A673 (cell line): ENCODE results near the gene SAP30L. TPM values are rescaled to one million over a fixed set of nuclear protein-coding genes. Genes with fewer than 3 reads are reported as not detected.
A peak's percentile ranks its signal among the peaks of the same experiment; 100 is the strongest.

Source experiments
- BruUV-seq: library from RNA; stranded (reverse); fragments of 400-500 nt; replicated peaks from 2 replicates; lab custom pipeline; 2021; lab: Mats Ljungman, UMichigan
- CTCF ChIA-PET: fragments of 300-600 bp; sonication (Branson Sonifier 250); formaldehyde crosslinking; loops from one replicate; lab custom pipeline; 2022; ENCODE audit warnings: antibody characterized with exemption; lab: Charles Lee
- POLR2A ChIA-PET: fragments of 300-600 bp; sonication (Branson Sonifier 250); formaldehyde crosslinking; loops from one replicate; lab custom pipeline; 2022; ENCODE audit warnings: antibody characterized with exemption; ENCODE audit not compliant: low non-redundant PET; lab: Charles Lee
- DNase-seq: peaks from one replicate; pipeline ENCODE4 v3.0.0-alpha.2; 2015; ENCODE audit warnings: low spot score
- H3K27ac ChIP-seq: fragments of 200-600 bp; sonication (generic); 2 replicates; pipeline ENCODE4 v1.5.1; 2016; ENCODE audit warnings: mixed run types, low read depth, mild to moderate bottlenecking, mixed read lengths, antibody characterized with exemption, low read length; ENCODE audit not compliant: poor library complexity, severe bottlenecking
- H3K27me3 ChIP-seq: fragments of 200-600 bp; sonication (generic); replicated peaks from 2 replicates; pipeline ENCODE4 v1.6.1; 2017; ENCODE audit warnings: mixed run types, low read depth, mild to moderate bottlenecking, mixed read lengths, antibody characterized with exemption, low read length; ENCODE audit not compliant: insufficient read depth, poor library complexity
- H3K36me3 ChIP-seq: fragments of 200-600 bp; sonication (generic); 2 replicates; pipeline ENCODE4 v1.6.1; 2016; ENCODE audit warnings: mixed run types, mild to moderate bottlenecking, mixed read lengths, antibody characterized with exemption, low read length; ENCODE audit not compliant: insufficient read depth, poor library complexity, severe bottlenecking
- H3K4me1 ChIP-seq: fragments of 200-600 bp; sonication (generic); 2 replicates; pipeline ENCODE4 v1.6.1; 2017; ENCODE audit warnings: mixed run types, mild to moderate bottlenecking, mixed read lengths, antibody characterized with exemption, low read length; ENCODE audit not compliant: insufficient read depth, poor library complexity, severe bottlenecking
- H3K4me3 ChIP-seq: fragments of 200-600 bp; sonication (generic); 2 replicates; pipeline ENCODE4 v1.5.1; 2016; ENCODE audit warnings: low read depth, mixed run types, mild to moderate bottlenecking, mixed read lengths, low read length; ENCODE audit not compliant: poor library complexity, severe bottlenecking
- H3K9me3 ChIP-seq: fragments of 200-600 bp; sonication (generic); 2 replicates; pipeline ENCODE4 v1.6.1; 2016; ENCODE audit warnings: mixed run types, low read depth, mild to moderate bottlenecking, mixed read lengths, antibody characterized with exemption, low read length; ENCODE audit not compliant: poor library complexity, severe bottlenecking
- EZH2 ChIP-seq: fragments of 200-600 bp; sonication (generic); IDR thresholded peaks from 2 replicates; pipeline ENCODE4 v1.6.1; 2017; ENCODE audit warnings: borderline replicate concordance, low read depth, mild to moderate bottlenecking, mixed read lengths, antibody characterized with exemption, low read length; ENCODE audit not compliant: poor library complexity, severe bottlenecking
- intact Hi-C: fragments of 100-400 bp; cut with micrococcal nuclease; formaldehyde crosslinking; loops from one replicate; pipeline ENCODE4 v1.10.0; 2022; ENCODE audit not compliant: unreplicated experiment
- total RNA-seq: library from RNA; stranded (reverse); gene quantifications from 2 replicates; pipeline ENCODE4 v1.2.3, GENCODE V29; 2021
- TF ChIP-seq, protein P1 (sequence below): fragments of 300-800, 200-600 bp; sonication (generic); conservative IDR thresholded peaks from 2 replicates; pipeline ENCODE4 v1.5.1; 2017; ENCODE audit warnings: low read depth, mild to moderate bottlenecking, antibody characterized with exemption, low read length, moderate library complexity, mixed read lengths

Gene SAP30L
- total RNA-seq, 1 experiment from 2014 or later, result 29.2 TPM

- Histone ChIP-seq H3K27me3 (no peaks in the 10 kb centered on the region), H3K4me1 (peaks cover 15% of the 10 kb centered on the region), H3K36me3 (no peaks in the 10 kb centered on the region), H3K27ac (no peak overlapping the region), H3K4me3 (no peak overlapping the region), H3K9me3 (no peaks in the 10 kb centered on the region)
- POLR2A ChIA-PET, result no interaction called here
- BruUV-seq, result no TSS peak
- CTCF ChIA-PET, result no interaction called here
- DNase-seq, result no peak
- intact Hi-C loops, result no loop called here
- TF ChIP-seq EZH2, result no peak
- TF ChIP-seq, protein P1, sequence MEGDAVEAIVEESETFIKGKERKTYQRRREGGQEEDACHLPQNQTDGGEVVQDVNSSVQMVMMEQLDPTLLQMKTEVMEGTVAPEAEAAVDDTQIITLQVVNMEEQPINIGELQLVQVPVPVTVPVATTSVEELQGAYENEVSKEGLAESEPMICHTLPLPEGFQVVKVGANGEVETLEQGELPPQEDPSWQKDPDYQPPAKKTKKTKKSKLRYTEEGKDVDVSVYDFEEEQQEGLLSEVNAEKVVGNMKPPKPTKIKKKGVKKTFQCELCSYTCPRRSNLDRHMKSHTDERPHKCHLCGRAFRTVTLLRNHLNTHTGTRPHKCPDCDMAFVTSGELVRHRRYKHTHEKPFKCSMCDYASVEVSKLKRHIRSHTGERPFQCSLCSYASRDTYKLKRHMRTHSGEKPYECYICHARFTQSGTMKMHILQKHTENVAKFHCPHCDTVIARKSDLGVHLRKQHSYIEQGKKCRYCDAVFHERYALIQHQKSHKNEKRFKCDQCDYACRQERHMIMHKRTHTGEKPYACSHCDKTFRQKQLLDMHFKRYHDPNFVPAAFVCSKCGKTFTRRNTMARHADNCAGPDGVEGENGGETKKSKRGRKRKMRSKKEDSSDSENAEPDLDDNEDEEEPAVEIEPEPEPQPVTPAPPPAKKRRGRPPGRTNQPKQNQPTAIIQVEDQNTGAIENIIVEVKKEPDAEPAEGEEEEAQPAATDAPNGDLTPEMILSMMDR, result no peak
These were observed 32.9 kb upstream of the SAP30L start for GRCh38 chr5:154412925-154413324.

DNA sequence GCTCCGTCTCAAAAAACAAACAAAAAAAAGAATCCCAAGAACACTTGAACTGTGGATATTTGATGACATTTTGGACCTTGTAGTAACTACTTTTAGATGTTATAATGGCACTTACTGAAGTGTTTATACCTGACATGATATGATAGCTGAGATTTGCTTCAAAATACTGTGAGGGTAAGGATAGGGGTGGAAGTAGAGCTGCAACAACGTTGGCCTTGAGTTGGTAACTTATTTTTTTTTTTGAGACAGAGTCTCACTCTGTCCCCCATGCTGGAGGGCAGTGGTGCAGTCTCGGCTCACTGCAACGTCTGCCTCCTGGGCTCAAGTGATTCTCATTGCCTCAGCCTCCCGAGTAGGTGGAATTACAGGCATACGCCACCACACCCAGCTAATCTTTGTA lies 30.7 kb upstream of the SAP30L start:
- Histone ChIP-seq H3K4me1 (peaks cover 26% of the 10 kb centered on the region), H3K4me3 (no peak overlapping the region), H3K9me3 (no peaks in the 10 kb centered on the region), H3K27me3 (no peaks in the 10 kb centered on the region), H3K36me3 (no peaks in the 10 kb centered on the region), H3K27ac (no peak overlapping the region)
- TF ChIP-seq, protein P1, result no peak
- TF ChIP-seq EZH2, result no peak
- intact Hi-C loops, result no loop called here
- no peak for DNase-seq
- ChIA-PET CTCF (no interaction called here), POLR2A (no interaction called here)
- no TSS peak for BruUV-seq

DNA sequence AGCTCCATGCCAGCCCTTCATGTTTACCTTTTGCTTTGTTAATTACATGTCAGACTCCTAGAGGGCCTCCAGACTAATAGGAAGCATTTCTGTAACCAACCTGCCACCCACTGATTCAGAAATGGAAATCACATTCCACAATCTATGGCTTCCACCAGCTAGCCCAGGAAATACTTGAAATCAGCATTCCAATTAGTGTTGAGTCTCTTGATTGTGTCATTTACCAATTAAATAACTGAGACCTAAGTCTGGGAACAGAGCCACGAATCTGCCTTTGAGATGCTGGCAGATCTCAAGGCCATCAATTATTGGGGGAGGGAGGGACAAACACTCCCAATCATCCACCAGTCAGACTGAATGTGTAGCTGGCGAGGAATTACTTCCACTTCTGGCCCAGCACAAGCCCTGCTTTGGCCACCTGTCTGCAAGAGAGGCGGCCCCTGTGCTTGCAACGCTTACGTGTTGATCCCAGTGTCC lies 27.4 kb upstream of the SAP30L start:
- intact Hi-C loops, result no loop called here
- H3K9me3 ChIP-seq, result no peaks in the 10 kb centered on the region
- H3K4me1 ChIP-seq, result peaks cover 26% of the 10 kb centered on the region
- no peaks in the 10 kb centered on the region for H3K27me3 ChIP-seq
- CTCF ChIA-PET, result no interaction called here
- H3K4me3 ChIP-seq, result no peak overlapping the region
- POLR2A ChIA-PET, result no interaction called here
- TF ChIP-seq, protein P1, result no peak
- no peak for TF ChIP-seq EZH2
- no TSS peak for BruUV-seq
- no peak overlapping the region for H3K27ac ChIP-seq
- DNase-seq, result peak; percentile 72
- H3K36me3 ChIP-seq, result no peaks in the 10 kb centered on the region
